Measurements from ENCODE around the gene PITPNM2.

- TF ChIP-seq EZH2phosphoT487 (IDR thresholded peaks at IDR 0.05), result no peak
- TF ChIP-seq EZH2 (IDR thresholded peaks at IDR 0.05), result no peak
- no peak for TF ChIP-seq CTCF (IDR thresholded peaks at IDR 0.05)
Measured at GRCh38 chr12:123131291-123131832, 19.5 kb downstream of the PITPNM2 start.

All from neural progenitor cell (in vitro differentiated cells).